Right lobe of liver (tissue), 6 donors: ENCODE results near the gene REST. TPM values are rescaled to one million over a fixed set of nuclear protein-coding genes. Genes with fewer than 3 reads are reported as not detected.

Experiments used
- ATAC-seq, 4 donors: fragments of 200-7000 bp; cut with Tn5 transposase; one replicate each; pipeline ENCODE4 v1.9.1; 2020; ENCODE audit warnings: mild to moderate bottlenecking in 4 of 4, moderate library complexity in 4 of 4
- DNase-seq, 3 donors: peaks; one replicate each; pipeline ENCODE4 v3.0.0-alpha.2; 2020
- H3K27ac ChIP-seq, 3 donors: fragments of 200-600 bp; one replicate each; pipeline ENCODE4 v1.8.0; 2022
- H3K27me3 ChIP-seq, 2 donors: fragments of 200-600 bp; one replicate each; pipeline ENCODE4 v1.8.0; 2022
- H3K36me3 ChIP-seq, 4 donors: fragments of 200-600 bp; sonication (generic) in 1 of 4; one replicate each; pipeline versions ENCODE4 v1.5.1 to v1.8.0; 2017 to 2022; ENCODE audit warnings: control low read depth in 1 of 4
- H3K4me1 ChIP-seq, 4 donors: fragments of 200-600 bp; sonication (generic) in 1 of 4; one replicate each; pipeline versions ENCODE4 v1.5.1 to v1.8.0; 2017 to 2022; ENCODE audit warnings: control low read depth in 1 of 4
- H3K4me3 ChIP-seq, 3 donors: fragments of 200-600 bp; one replicate each; pipeline ENCODE4 v1.8.0; 2022
- H3K9me3 ChIP-seq, 4 donors: fragments of 200-600 bp; sonication (generic) in 1 of 4; one replicate each; pipeline versions ENCODE4 v1.5.1 to v1.8.0; 2017 to 2022; ENCODE audit warnings: control low read depth in 1 of 4
- POLR2A ChIP-seq: fragments of 450-650 bp; IDR thresholded peaks from one replicate; pipeline ENCODE4 v1.6.1; 2017; ENCODE audit warnings: antibody characterized with exemption, mild to moderate bottlenecking
- WGBS: methylation state at CpG from one replicate; pipeline ENCODE4 v1.1.6; 2018; ENCODE audit warnings: low coverage, low lambda C conversion rate; ENCODE audit not compliant: insufficient coverage; ENCODE audit errors: missing lambda C conversion rate; 5-methylcytosine and 5-hydroxymethylcytosine counted together
- intact Hi-C, 2 donors: fragments of 100-400 bp; cut with DNase I; formaldehyde crosslinking; loops; one replicate each; pipeline versions ENCODE4 v1.11.2 to v1.14.1; 2022
- total RNA-seq, 6 experiments: library from RNA; depleted of rRNA in 2 of 6; stranded (reverse); fragments of >200 nt in 2 of 6; fragmentation: NEBNext Ultra II Directional in 3 of 6; extraction: Animal tissue kit (Norgen Biotek cat#: 25700) in 3 of 6; gene quantifications; one replicate each; pipeline versions ENCODE4 v1.1.0 to v1.2.4, GENCODE V29; 2016 to 2023
- TF ChIP-seq, protein P1 (sequence below), 4 donors: fragments of 200-600 bp in 3 of 4; fragments of 450-650 bp in 1 of 4; IDR thresholded peaks; one replicate each; pipeline versions ENCODE4 v1.5.1 to v1.8.0; 2016 to 2022; ENCODE audit warnings: antibody characterized with exemption in 4 of 4, mild to moderate bottlenecking in 2 of 4
- donor health status: DM: no; HTN: yes; CAD: no.
- donor health status: DM: no; HTN: no; CAD: no.
- donor health status: DM: no; HTN: no; CAD: no.
- donor health status: DM: no; HTN: yes; CAD: no.
- donor health status: DM: no; HTN: yes; CAD: no.

The REST gene
- total RNA-seq, 6 experiments from 2014 or later, result 10.6 to 19.3 (median 16.4) TPM

DNA sequence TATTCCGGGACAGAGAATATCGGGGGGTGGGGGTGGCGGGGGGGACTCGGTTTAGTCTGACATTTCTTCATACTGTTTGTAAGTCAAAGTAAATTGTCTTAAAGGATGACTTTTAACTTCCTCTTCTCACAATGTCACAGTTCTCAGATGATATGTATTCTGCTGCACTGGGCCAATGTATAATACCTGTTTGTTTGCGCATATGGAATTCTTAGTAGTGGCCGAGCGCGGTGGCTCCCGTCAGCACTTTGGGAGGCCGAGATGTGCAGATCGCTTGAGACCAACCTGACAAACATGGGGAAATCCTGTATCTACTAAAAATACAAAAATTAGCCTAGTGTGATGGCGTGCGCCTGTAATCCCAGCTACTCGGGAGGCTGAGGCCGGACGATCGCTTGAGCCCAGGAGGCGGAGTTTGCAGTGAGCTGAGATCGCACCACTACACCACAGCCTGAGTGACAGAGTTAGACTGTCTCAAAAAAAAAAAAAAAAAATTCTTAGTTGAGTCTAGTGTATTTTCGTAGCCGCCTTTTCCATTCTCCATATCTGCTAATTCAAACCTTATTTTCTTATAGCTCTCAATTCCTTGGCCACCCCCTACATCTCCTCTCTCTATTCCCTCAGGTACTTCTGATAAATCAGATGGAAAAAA is 71.8 kb downstream of the REST start:
- Histone ChIP-seq H3K9me3 (no peaks in the 10 kb centered on the region), H3K27ac (peak overlapping the region in 2 of 3 donors; percentile 61 to 80), H3K4me3 (peak overlapping the region; percentile 96 to 98 (median 96)), H3K27me3 (no peaks in the 10 kb centered on the region), H3K36me3 (no peaks in the 10 kb centered on the region), H3K4me1 (peaks cover 0 to 42% (median 13%) of the 10 kb centered on the region in 4 donors)
- peak in 1 of 3 donors; percentile 34 for DNase-seq
- no peak for ATAC-seq
- TF ChIP-seq POLR2A, result no peak
- TF ChIP-seq, protein P1, sequence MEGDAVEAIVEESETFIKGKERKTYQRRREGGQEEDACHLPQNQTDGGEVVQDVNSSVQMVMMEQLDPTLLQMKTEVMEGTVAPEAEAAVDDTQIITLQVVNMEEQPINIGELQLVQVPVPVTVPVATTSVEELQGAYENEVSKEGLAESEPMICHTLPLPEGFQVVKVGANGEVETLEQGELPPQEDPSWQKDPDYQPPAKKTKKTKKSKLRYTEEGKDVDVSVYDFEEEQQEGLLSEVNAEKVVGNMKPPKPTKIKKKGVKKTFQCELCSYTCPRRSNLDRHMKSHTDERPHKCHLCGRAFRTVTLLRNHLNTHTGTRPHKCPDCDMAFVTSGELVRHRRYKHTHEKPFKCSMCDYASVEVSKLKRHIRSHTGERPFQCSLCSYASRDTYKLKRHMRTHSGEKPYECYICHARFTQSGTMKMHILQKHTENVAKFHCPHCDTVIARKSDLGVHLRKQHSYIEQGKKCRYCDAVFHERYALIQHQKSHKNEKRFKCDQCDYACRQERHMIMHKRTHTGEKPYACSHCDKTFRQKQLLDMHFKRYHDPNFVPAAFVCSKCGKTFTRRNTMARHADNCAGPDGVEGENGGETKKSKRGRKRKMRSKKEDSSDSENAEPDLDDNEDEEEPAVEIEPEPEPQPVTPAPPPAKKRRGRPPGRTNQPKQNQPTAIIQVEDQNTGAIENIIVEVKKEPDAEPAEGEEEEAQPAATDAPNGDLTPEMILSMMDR (IDR thresholded peaks at IDR 0.05), result no peak
- WGBS, result 7% methylated on average over 21 of the region's 21 CpGs
- intact Hi-C loops, result no loop called here

- intact Hi-C loops, result no loop called here
These were observed 74.1 kb downstream of the REST start for GRCh38 chr4:56981795-56982201.

GRCh38 chr4:56986192-56986591 is 78.5 kb downstream of the REST start:
- WGBS, result 48% methylated on average over 1 of the region's 1 CpG
- Histone ChIP-seq H3K9me3 (no peaks in the 10 kb centered on the region), H3K27ac (no peak overlapping the region), H3K4me3 (no peak overlapping the region), H3K4me1 (peaks cover 0 to 11% (median 1%) of the 10 kb centered on the region in 4 donors), H3K36me3 (peaks cover 0 to 25% (median 12%) of the 10 kb centered on the region in 4 donors), H3K27me3 (no peaks in the 10 kb centered on the region)
- DNase-seq, result no peak
- intact Hi-C loops, result no loop called here
- no peak for ATAC-seq
- TF ChIP-seq POLR2A, result no peak
- TF ChIP-seq, protein P1 (IDR thresholded peaks at IDR 0.05), result no peak

More at GRCh38 chr4:56981795-56982201, 74.1 kb downstream of the REST start:
- Histone ChIP-seq H3K27me3 (no peaks in the 10 kb centered on the region), H3K4me1 (peaks cover 0 to 27% (median 7%) of the 10 kb centered on the region in 4 donors), H3K36me3 (peaks cover 0 to 8% (median 4%) of the 10 kb centered on the region in 4 donors), H3K27ac (peak overlapping the region in 1 of 3 donors; percentile 13), H3K9me3 (no peaks in the 10 kb centered on the region), H3K4me3 (no peak overlapping the region)
- ATAC-seq (no peak), DNase-seq (no peak)
- 58% methylated on average over 4 of the region's 4 CpGs for WGBS
- TF ChIP-seq POLR2A, result no peak
- TF ChIP-seq, protein P1 (IDR thresholded peaks at IDR 0.05), result no peak

- 94% methylated on average over 3 of the region's 3 CpGs for WGBS
- Histone ChIP-seq H3K36me3 (peaks cover 0 to 33% (median 16%) of the 10 kb centered on the region in 4 donors), H3K9me3 (no peaks in the 10 kb centered on the region), H3K4me3 (no peak overlapping the region), H3K4me1 (peaks cover 0 to 6% (median 0%) of the 10 kb centered on the region in 4 donors), H3K27ac (no peak overlapping the region), H3K27me3 (no peaks in the 10 kb centered on the region)
- intact Hi-C loops, result no loop called here
- TF ChIP-seq, protein P1 (IDR thresholded peaks at IDR 0.05), result no peak
- no peak for TF ChIP-seq POLR2A
- DNase-seq, result no peak
- ATAC-seq, result no peak
These were observed 79.3 kb downstream of the REST start for GRCh38 chr4:56986952-56987351.
